Measurements from ENCODE around the gene VNN1. TPM values are rescaled to one million over a fixed set of nuclear protein-coding genes. Genes with fewer than 3 reads are reported as not detected.

Gene VNN1
- total and polyA plus RNA-seq, 2 donors (not counting 3 experiments of a cell fraction or from before 2014, with no cell fraction given) = not detected

- H3K4me1 ChIP-seq (ENCODE audit: control insufficient read depth, extremely low read depth, insufficient read depth, low read length) = no peaks in the 10 kb centered on the region
- H3K9me3 ChIP-seq (replicated peaks; ENCODE audit: control insufficient read depth, insufficient read depth, low read length) = no peaks in the 10 kb centered on the region
- no peaks in the 10 kb centered on the region for H3K36me3 ChIP-seq (ENCODE audit: control insufficient read depth in 2 of 2, extremely low read depth in 1 of 2, insufficient read depth in 2 of 2, low read length in 2 of 2)
- BruUV-seq (replicated peaks) = no TSS peak
- H3K27me3 ChIP-seq (ENCODE audit: control insufficient read depth in 2 of 2, insufficient read depth in 2 of 2, low read length in 2 of 2) = peaks cover 1 to 4% of the 10 kb centered on the region in 2 experiments
- H4K20me1 ChIP-seq (replicated peaks; ENCODE audit: control insufficient read depth, extremely low read depth, insufficient read depth, low read length) = no peaks in the 10 kb centered on the region
- FAIRE-seq = no peak
- no peak overlapping the region for H2AFZ ChIP-seq (ENCODE audit: low read depth, low read length)
- ChIA-PET CTCF (interaction anchor here (1.2 to 2.6 kb wide), 2 partner anchors 24 to 34 kb away, joined by 3 to 7 read pairs; no protein-coding TSS in a partner anchor), POLR2A (no interaction called here)
- H3K9me1 ChIP-seq (replicated peaks; ENCODE audit: control insufficient read depth, extremely low read depth, insufficient read depth, low read length) = no peaks in the 10 kb centered on the region
- no peak overlapping the region for H3K27ac ChIP-seq (ENCODE audit: insufficient read depth, low read depth, low read length)
- no peaks in the 10 kb centered on the region for H3K79me2 ChIP-seq (ENCODE audit: control insufficient read depth, insufficient read depth, low read length)
- no peak for DNase-seq (ENCODE audit: low read depth, low spot score)
- no peak overlapping the region for H3K4me3 ChIP-seq (replicated peaks in 1 of 3; ENCODE audit: insufficient read depth in 1 of 3, low read depth in 1 of 3, low read length in 3 of 3)
- intact Hi-C loops (cut with micrococcal nuclease) (no loop called here), dilution Hi-C loops (cut with MboI; ENCODE audit: extremely low pct_ligation_motif_present, low sequenced_read_pairs) (no loop called here)
- TF ChIP-seq, protein P1, sequence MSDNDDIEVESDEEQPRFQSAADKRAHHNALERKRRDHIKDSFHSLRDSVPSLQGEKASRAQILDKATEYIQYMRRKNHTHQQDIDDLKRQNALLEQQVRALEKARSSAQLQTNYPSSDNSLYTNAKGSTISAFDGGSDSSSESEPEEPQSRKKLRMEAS (IDR thresholded peaks at IDR 0.05; ENCODE audit: insufficient read depth, insufficient read length) = no peak
- TF ChIP-seq, protein P2, sequence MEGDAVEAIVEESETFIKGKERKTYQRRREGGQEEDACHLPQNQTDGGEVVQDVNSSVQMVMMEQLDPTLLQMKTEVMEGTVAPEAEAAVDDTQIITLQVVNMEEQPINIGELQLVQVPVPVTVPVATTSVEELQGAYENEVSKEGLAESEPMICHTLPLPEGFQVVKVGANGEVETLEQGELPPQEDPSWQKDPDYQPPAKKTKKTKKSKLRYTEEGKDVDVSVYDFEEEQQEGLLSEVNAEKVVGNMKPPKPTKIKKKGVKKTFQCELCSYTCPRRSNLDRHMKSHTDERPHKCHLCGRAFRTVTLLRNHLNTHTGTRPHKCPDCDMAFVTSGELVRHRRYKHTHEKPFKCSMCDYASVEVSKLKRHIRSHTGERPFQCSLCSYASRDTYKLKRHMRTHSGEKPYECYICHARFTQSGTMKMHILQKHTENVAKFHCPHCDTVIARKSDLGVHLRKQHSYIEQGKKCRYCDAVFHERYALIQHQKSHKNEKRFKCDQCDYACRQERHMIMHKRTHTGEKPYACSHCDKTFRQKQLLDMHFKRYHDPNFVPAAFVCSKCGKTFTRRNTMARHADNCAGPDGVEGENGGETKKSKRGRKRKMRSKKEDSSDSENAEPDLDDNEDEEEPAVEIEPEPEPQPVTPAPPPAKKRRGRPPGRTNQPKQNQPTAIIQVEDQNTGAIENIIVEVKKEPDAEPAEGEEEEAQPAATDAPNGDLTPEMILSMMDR (IDR thresholded peaks at IDR 0.05; ENCODE audit: extremely low read depth in 1 of 2, insufficient read depth in 1 of 2, low read depth in 1 of 2, low read length in 2 of 2) = no peak
- no peak for TF ChIP-seq GATA2 (IDR thresholded peaks at IDR 0.05; ENCODE audit: insufficient read depth, insufficient read length, low read depth, low read length)
- no peak for TF ChIP-seq POLR2A (IDR thresholded peaks at IDR 0.05; ENCODE audit: low read depth, low read length)
- TF ChIP-seq POLR2AphosphoS5 (IDR thresholded peaks at IDR 0.05; ENCODE audit: insufficient read depth, low read depth, low read length) = no peak
- TF ChIP-seq JUN (IDR thresholded peaks at IDR 0.05; ENCODE audit: borderline replicate concordance, insufficient read depth, insufficient read length, low read depth) = no peak
- no peak for TF ChIP-seq EZH2 (IDR thresholded peaks at IDR 0.05; ENCODE audit: borderline replicate concordance, low read depth, low read length, severe bottlenecking)
- no peak for TF ChIP-seq MYC (IDR thresholded peaks at IDR 0.05; ENCODE audit: low read depth, low read length)
- H3K9ac ChIP-seq (replicated peaks; ENCODE audit: extremely low read depth, insufficient read depth, low read length) = no peak overlapping the region
- H3K4me2 ChIP-seq (ENCODE audit: insufficient read depth, low read length) = no peak overlapping the region
Observed at GRCh38 chr6:132703936-132704335, 9.9 kb downstream of the VNN1 start.

Data from endothelial cell of umbilical vein (primary cell).